GM18517 (cell line): ENCODE measurements around the gene DLGAP3.

Experiments used
- ATAC-seq: cut with Tn5 transposase; IDR thresholded peaks from one replicate; pipeline ENCODE4 v1.9.1; 2021; ENCODE audit warnings: mild to moderate bottlenecking, moderate library complexity; ENCODE audit not compliant: unreplicated experiment

The DLGAP3 gene

DNA sequence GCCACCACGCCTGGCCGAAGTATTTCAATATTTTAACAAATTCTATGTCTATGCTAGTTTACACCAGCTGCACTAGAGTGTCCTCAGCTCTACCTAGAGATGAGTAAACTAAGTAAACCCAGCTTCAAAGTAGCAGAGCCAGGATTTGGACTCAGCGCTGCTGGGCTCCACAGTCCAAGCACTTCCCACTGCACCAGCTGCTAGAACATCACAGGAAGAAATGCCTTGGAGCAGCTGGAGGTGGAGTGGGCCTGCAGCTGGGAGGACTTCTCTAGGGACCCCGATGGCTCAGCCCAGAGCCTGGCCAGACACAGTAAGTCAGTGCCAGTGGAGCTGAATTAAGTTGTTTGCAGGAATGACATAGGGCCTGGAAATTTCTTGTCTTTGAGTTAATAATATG, 59.7 kb downstream of the DLGAP3 start:
- ATAC-seq, result no peak

DNA sequence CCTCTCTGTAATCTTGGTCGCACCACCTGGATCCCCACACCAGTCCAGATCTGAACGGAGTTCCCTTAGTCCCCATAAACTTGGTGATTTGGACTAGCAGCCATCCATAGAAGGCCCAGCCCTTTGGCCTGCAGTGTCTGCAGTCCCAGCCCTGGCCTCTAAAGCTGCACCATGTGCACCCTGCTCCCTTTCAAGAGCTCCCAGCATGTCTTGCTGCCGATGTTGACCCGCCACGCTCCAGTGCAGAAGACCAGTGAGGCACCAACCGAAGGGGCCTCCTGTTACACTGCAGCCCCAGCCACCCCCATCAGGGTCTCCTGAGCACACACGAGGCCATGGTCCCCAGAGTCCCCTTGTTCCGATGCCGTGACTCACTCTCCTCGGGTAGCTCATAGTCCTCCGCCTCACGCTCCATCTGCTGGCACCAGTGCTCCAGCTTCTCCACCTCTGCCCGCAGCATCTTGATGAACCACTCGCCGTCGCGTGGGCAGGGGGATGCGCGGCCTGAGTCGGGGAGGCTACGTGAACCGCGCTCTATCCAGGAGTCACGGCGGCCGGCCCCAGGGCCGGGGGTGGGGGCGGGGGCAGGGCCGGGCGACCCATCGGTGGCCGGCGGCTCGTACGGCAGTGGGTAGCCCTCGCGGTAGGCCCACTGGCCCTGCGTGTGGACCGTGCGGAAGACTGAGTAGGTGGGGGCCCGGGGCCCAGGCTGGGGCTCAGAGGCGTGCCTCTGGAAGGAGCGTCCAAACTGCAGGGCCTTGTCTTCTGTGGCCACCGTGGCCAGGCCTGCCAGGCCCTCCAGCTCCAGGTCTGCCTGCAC, 61.0 kb downstream of the DLGAP3 start:
- ATAC-seq, result no peak

DNA sequence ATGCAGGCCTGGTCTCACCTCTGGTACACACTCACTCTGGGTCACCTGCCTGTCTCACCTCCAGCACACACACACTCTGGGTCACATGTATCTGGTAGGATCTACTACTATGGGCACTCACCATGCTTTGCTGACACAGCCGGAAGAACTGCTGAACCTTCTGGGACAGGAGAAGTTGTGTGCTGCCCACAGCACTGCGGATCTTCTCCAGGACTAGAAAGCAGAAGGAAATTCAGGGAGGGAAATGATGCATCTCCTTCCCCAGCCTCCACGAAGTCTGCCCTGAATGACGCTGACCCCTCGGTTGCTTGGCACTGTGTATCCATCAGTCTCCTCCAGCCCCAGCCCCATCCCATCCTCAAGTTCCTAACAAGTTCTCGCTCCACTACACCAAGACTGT, 62.0 kb downstream of the DLGAP3 start:
- no peak for ATAC-seq

DNA sequence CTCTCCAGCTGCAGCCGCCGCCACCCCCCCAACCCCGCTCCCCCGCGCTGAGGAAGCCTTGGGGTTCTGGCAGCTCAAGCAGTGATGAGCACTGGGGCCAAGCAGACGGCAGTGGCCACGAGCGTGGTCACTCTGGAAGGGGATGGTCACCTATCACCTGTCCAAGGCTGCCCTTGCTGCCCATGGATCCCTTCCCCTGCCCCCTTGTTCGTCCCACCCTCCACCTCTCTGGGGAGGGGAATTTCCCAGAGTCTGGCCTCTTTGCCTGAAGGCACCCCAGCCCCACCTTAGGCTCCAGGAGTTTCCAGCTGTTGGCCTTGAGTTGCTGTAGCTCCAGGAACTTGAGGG, 62.7 kb downstream of the DLGAP3 start:
- ATAC-seq, result no peak

DNA sequence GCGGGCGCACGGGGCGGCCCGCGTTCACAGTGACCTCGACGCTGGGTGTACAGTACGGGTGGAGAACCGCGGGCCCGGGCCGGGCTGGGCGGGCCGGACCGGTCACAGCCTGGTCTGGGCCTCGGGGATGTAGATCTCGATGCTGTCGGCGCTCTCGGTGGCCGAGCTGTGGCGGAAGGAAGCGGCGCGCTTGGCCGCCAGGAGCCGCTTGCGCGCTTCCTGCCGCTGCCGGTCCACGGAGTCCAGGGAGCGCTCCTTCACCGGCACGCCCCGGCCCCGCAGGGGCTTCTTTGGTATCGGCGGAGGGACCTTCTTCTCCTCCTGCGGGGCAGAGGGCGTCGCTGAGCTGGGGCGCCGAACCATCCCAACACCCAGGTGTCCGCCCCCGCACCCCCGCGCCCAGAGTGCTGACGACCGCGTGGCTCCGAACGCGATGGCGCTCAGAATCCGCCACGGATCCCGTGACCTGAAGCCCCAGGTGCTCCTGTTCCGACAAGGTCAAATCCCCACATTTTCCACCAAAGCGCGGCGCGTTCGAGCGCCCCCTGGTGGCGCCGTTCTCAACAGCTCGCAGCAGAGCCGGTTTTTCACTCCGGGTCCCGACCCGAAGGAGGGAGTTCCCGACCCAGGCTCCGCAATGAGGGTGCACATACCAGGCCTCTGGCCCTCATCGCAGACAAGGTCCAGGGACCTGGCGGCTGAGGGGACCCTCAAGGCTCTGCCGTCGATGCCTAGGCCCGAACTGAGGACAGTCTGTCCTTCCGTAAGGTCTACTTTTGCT, 63.3 kb downstream of the DLGAP3 start:
- ATAC-seq, result no peak

DNA sequence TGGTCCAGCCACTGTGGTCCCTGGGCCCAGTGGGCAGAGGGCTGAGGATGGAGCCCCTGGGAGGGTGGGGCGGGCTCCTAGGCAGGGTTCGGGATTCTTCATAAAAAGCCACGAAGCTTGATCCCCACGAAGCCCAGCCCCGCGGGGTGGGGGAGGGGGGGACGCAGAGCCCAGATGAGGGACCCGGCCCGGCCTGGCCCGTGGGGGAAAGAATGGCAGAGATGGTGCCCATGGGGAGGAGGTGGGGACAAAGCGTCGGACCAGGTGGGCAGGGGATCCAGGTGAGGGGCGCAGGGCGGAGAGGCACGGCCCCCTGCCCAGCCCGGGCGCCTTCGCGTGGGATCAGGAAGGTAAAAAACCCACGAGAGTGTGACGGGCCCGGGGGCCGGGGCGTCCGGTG, 63.9 kb downstream of the DLGAP3 start:
- ATAC-seq, result no peak

DNA sequence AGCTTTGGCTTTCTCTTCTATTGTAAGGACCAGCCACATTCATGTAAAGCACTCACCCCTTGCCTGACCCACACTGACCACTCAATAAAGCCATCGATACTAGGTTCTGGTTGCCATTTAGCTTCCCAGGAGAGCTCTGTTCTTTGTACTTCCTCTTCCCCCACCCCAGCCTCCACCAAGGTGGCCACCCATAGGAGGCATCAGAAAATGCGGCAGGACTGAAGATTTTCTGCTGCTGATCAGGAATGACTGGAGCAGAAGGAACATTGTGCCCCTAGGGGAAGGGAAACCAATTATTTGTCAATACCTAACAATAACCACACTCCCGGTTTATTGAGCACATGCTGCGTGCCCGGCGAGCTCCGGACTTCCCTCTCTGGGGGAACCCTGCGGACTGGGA, 64.7 kb downstream of the DLGAP3 start:
- ATAC-seq, result no peak

DNA sequence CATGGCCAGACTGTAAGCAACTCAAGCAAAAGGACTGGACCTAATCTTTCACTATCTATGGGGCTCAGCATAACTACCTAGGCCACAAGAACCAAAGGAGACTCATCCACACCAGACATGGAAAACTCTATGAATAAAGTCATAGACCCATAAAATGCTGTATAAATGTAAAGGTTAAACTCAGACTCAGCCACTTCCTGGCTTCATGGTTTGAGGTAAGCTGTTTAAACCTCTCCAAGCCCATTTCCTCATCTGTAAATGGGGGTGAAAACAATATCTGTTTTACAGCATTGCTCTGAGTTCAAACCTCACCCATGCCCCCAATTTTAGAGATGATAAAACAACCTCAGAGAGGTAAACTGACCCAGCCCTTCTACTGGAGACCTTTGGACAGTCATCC, 65.9 kb downstream of the DLGAP3 start:
- ATAC-seq, result no peak

DNA sequence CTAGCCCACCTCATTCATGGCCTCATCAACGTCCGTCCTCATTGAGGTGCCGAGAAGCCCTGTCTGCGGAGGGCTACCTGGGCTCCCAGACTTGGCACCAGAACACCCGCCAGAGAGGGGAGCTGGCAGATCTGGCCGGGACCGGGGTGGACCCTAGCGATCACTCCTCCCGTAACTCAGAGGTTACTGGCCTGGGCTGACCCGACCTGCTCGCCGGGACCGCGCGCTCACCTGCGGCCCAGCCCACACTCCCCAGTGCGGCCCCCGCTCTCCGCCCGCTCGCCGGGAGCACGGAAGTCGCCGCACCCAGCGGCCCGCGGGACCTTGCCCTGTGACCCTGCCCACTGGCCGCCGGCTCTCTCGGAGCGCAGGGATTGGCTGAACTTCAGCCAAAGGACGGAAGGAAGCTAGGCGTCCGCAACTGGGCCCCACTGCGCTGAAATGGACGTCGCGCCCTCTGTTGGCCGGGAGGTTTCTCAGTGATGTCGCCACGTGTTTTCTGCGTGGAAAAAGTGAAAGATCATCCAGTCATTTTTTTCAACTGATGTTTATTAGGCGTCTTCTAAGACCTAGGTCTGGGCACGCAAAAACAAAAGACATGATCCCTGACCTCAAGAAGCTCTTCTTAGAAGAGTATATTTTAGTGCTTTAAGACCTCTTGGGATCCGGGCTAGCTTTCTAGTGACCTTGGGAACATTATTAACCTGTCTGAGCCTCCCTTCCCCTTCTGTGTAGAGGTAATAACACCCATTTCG, 69.8 kb downstream of the DLGAP3 start, which contains the start of gene SMIM12:
TSS of gene SMIM12 (minus strand) at position 304 of the 755 bp plus-strand sequence. CDS start 3,772 bp downstream, outside the sequence.
- ATAC-seq, result peak; percentile 89

DNA sequence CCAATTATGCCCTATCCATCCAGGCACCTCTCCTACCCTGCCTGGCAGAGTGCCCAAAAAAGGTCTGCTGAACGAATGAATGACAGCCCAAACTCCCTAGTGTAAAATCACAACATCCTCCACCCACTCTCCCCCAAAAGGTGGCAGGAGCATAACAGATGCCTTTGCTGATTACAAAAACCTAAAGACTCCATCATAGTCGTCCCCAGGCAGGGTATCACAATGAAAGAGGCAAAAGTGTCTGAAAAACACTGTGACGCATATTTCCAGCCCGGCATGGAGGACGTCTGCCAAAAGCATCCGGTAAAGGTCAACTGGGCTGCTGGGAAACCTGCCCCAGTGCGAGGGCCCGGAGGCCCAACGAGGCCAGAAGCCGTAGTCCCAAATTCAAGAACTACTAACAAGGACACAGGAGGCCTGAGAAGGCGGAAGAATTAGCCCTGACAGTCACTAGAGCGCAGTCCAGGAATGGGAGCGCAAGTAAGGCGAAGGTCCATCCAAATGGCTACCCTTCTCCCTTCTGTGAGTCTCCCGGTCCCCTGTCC, 70.5 kb downstream of the DLGAP3 start:
- peak; percentile 12 for ATAC-seq

DNA sequence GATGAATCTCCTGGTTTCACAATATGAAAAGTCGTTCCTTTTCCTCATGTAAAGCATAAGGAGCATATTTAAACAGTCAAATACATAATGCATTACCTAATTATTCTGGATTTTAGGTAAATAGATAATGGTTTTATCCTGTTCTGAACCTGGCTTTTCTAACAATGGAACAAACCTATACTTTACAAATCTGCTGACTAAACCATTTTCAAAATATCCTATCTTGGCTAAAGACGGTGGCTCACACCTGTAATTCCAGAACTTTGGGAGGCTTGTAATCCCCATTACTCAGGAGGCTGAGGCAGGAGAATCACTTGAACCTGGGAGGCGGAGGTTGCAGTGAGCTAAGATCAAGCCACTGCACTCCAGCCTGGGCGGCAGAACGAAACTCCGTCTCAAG, 72.8 kb downstream of the DLGAP3 start:
- no peak for ATAC-seq

DNA sequence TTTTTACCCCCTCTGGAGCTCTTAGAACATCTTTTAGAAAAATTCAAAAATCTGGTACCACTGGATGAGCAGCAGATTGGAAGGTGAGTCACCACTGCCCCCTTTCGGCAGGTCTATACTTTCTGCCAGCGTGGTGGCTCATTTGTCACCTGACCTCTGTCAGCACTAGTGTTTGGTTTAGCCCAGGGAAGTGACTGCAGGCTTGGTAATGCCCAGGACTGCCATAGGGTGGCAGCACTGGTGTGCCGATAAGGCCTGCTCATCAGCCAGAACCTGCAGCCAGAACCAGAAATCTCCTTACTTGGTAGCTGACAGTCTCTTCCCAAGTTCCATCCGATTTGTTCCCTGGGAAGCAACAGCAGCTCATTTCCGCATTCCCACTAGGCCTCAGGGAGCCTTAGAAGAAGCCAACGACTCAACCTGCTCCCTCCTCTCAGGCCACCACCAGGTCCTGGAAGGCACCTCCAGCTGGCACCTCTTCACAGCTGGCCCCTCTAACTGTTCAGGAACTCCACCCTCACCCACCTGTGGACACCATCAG, 76.7 kb downstream of the DLGAP3 start:
- ATAC-seq, result peak; percentile 89

DNA sequence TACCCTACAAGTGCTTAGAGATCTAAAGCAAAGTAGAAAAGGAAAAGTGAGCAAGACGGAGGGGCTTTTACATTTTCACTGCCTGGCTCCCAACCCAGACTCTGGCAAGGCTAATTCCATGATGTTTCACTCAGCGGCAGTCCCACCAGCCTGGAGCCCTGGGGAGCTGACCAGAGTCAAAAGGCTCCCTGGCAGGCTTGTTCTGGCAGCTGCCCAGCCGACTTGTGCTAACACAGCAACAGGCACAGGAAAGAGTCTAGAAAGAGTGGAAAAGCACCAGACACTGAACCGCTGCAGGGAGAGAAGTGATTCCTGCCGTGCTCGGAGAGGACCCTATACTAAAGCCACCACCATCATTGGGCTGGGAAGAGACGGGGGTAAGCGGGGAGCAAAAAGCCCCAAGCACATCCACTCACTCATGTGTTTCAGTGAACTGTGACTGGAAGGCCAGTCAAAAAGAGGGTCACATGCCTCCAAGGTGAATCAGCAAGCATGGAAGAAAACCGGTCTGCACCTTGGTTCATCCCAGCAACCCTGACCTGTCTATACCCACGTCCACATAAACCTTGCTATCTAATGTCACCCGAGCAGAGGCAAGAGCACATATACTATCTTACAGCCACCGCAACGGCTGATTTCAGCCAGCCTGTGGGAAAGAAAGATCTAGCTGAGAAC, 77.9 kb downstream of the DLGAP3 start:
- ATAC-seq, result no peak

DNA sequence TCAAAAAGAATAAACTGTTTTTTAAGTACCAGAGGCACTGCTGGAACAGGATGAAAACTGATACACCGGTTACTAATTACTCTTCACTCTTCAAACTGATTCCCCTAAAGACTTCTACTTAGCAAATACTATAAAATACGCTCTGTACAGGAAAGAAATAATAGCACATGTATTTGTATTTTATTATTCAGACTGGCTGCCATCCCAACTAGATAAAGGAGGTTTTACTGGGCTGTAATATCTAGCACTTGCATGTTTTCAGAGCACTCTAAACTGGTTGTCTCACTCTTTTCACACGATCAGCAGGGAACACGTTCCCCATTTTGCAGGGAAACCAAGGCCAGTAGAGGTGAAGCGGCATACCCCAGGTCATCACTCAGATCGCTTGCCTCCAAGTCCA, 79.1 kb downstream of the DLGAP3 start:
- ATAC-seq, result no peak

DNA sequence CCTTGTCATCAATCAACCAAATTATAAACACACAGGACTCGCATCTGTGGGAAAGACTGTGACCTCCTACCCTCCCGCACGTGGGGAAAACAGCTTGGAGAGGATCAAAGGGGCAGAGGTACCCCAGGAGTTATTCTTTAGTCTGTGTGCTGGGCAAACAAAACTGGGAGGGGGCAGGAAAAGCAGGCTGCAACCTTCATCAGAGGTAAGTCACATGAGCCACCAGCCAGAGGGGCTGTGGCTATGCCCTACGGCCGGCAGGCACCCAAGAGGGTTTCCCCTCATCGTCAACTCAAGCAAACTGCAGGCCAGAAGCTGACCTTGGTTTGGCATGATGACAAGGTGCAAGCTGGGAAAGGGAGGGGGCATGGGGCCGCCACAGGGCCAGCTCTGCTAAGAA, 82.4 kb downstream of the DLGAP3 start:
- ATAC-seq, result no peak

DNA sequence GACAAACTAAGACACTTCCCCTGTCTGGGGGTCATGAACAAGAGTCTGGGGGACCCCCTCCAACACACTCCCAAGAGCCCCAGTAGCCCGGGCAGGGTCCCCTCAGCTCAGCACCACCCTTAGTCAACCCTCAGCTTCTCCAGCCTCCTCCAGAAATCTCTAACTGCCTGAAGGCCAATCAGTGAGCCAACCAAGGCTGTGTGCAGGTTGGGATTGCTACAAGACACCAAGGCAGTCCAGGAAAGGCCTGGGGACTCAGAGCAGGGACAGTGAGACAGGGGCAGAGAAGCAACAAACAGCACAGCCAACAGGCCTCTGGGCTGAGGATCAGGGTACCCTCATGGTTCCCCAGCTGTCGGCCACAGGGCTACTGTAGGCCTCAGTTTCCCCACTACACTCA, 83.2 kb downstream of the DLGAP3 start:
- ATAC-seq, result no peak

DNA sequence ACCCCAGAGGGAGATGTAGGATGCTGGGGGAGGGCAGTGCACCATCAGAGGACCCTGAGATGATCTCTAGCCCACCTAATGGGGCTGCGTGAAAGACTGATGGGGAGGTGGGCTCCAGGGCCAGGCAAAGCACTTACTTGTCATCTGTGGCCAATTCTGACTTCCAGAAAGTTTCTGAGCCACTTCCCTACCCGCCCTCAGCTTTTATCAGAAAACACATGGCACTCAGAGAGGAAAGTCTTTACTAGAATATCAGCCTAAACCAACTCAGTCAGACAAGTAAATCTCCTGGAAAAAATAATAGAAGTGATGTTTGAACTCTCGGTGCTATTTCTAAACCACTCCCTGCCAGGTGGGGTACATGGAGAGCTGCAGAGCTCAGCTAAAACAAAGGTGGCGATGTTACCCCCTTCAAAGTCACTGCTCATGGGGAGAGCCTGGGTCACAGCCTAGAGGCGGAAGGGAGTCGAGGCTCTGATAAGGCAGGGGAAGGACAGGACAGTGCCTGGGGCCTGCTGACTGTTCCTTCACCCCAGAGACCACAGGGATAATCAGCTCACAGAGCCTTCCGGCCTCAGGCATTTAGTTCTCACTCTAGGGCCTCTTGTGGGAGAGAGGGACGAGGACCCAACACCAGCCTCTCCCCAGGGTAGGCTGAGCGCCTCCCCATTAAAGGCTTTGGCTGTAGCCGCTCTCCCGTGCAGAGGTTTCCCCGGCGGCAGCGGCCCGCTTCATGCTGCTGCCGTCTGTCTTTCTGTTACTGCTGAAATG, 84.1 kb downstream of the DLGAP3 start:
- ATAC-seq, result no peak

DNA sequence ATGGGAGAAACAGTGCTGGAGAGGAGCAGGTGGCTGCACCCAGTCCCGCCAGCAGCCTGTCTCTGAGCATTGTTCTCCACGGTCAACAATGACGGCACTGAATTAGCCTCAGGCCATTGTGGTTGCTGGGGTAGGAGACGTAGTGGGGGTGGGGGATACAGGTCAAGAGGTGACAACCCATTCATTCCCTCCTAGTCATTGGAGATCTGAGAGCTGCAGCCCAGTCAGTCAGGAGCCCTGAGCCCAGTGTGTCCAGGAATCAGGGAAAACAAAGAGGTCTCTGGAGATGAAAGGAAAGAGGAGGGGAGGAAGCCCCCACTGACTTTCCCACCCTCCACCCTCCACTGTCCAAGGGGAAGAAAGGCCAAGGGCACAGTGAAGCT, 85.2 kb downstream of the DLGAP3 start:
- ATAC-seq, result no peak

DNA sequence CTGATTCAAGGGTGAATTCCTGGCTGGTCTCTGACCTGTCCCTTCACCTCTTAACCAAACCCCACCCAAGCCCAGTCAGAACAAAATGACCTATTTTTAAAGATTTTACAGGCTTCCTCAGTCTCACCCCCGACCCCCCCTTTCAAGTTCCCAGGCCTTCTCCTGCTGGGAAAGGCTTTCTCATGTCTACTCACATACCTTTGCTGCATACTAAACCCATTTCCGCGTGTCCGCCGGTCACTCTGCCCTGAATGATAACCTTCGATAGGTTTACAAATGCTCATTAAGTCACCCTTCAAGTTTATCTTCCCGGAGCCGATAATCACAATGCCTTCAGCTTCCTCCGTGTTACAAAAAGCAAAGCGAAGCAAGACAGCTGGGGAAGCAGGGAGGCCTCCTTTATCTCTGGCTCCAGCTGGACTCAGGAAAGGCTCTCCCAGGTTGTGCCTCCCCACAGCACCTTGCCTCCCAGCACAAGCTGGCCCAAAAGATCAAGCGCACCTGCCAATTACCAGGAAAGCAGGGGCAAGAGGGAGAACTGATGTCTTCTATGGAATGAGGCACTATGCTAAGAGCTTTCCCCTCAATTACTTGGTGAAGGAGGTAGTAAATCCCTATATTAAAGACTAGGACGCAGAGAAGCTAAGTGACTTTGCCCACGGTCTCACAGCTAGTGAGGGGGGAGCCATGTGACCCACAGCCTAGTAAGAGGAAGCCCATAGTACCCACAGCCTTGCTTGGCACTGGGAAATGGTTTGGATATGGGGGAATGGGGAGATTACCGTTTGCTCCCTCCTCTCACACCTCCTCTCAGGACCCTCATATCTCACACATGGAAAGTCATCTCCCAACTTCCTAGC, 85.8 kb downstream of the DLGAP3 start:
- ATAC-seq, result no peak
